Neuronal stem cell (in vitro differentiated cells): Measurements from ENCODE around the gene MTARC2.

Source experiments
- DNase-seq: peaks from one replicate; pipeline ENCODE4 v3.0.0-alpha.2; 2013; ENCODE audit warnings: low spot score
- H2AFZ ChIP-seq: one replicate; pipeline ENCODE4 v1.6.1; 2013; ENCODE audit warnings: mild to moderate bottlenecking, low read length, inconsistent platforms
- H2AK5ac ChIP-seq: 2 replicates; pipeline ENCODE4 v1.6.1; 2013; ENCODE audit warnings: low read depth, mild to moderate bottlenecking, inconsistent platforms, low read length, moderate library complexity, mixed read lengths
- H2BK120ac ChIP-seq: 2 replicates; pipeline ENCODE4 v1.6.1; 2013; ENCODE audit warnings: low read depth, mild to moderate bottlenecking, inconsistent platforms, low read length, moderate library complexity, mixed read lengths
- H2BK12ac ChIP-seq: one replicate; pipeline ENCODE4 v1.6.1; 2013; ENCODE audit warnings: low read length, inconsistent platforms
- H2BK15ac ChIP-seq: 2 replicates; pipeline ENCODE4 v1.6.1; 2013; ENCODE audit warnings: mild to moderate bottlenecking, low read length, inconsistent platforms, mixed read lengths
- H2BK5ac ChIP-seq: one replicate; pipeline ENCODE4 v1.6.1; 2013; ENCODE audit warnings: inconsistent platforms, mild to moderate bottlenecking, low read length, moderate library complexity
- H3K14ac ChIP-seq: one replicate; pipeline ENCODE4 v1.6.1; 2013; ENCODE audit warnings: low read length, inconsistent platforms
- H3K18ac ChIP-seq: 2 replicates; pipeline ENCODE4 v1.6.1; 2013; ENCODE audit warnings: low read length, inconsistent platforms
- H3K23ac ChIP-seq: 2 replicates; pipeline ENCODE4 v1.6.1; 2013; ENCODE audit warnings: low read depth, mild to moderate bottlenecking, mixed read lengths, low read length, inconsistent platforms; ENCODE audit not compliant: poor library complexity
- H3K27ac ChIP-seq: replicated peaks from 3 replicates; pipeline ENCODE4 v1.5.1; 2013; ENCODE audit warnings: low read length, inconsistent platforms
- H3K27me3 ChIP-seq, 3 experiments: 2 replicates each; pipeline ENCODE4 v1.6.1; 2013; ENCODE audit warnings: low read length in 3 of 3, mild to moderate bottlenecking in 2 of 3, inconsistent platforms in 1 of 3, low read depth in 1 of 3, mixed read lengths in 1 of 3, moderate library complexity in 1 of 3; ENCODE audit not compliant: control insufficient read depth in 3 of 3, insufficient read depth in 3 of 3
- H3K36me3 ChIP-seq, 2 donors: replicated peaks in 1 of 2; 2 replicates each; pipeline ENCODE4 v1.6.1; 2013; ENCODE audit warnings: low read length in 2 of 2; ENCODE audit not compliant: control insufficient read depth in 2 of 2, insufficient read depth in 2 of 2
- H3K4ac ChIP-seq: 2 replicates; pipeline ENCODE4 v1.6.1; 2013; ENCODE audit warnings: inconsistent platforms, mild to moderate bottlenecking, low read length, moderate library complexity
- H3K4me1 ChIP-seq, 2 donors: 1 replicate in 1 of 2; 2 replicates in 1 of 2; pipeline ENCODE4 v1.6.1; 2013; ENCODE audit warnings: low read length in 2 of 2, low read depth in 1 of 2; ENCODE audit not compliant: control insufficient read depth in 2 of 2, insufficient read depth in 1 of 2
- H3K4me2 ChIP-seq: one replicate; pipeline ENCODE4 v1.6.1; 2013; ENCODE audit warnings: mild to moderate bottlenecking, low read length, inconsistent platforms; ENCODE audit not compliant: insufficient read depth, poor library complexity, severe bottlenecking
- H3K4me3 ChIP-seq, 2 donors: 2 replicates each; pipeline ENCODE4 v1.5.1; 2013; ENCODE audit warnings: low read length in 2 of 2, mild to moderate bottlenecking in 2 of 2, inconsistent platforms in 1 of 2, moderate library complexity in 1 of 2
- H3K79me1 ChIP-seq: one replicate; pipeline ENCODE4 v1.6.1; 2013; ENCODE audit warnings: low read depth, mild to moderate bottlenecking, inconsistent platforms, low read length, moderate library complexity
- H3K9ac ChIP-seq: one replicate; pipeline ENCODE4 v1.6.1; 2013; ENCODE audit warnings: mild to moderate bottlenecking, low read depth, low read length, inconsistent platforms; ENCODE audit not compliant: poor library complexity
- H3K9me3 ChIP-seq, 2 donors: replicated peaks in 1 of 2; 2 replicates each; pipeline versions ENCODE3 to v1.6.1; 2013; ENCODE audit warnings: low read length in 2 of 2, mild to moderate bottlenecking in 2 of 2, inconsistent platforms in 1 of 2, low read depth in 1 of 2, mixed read lengths in 1 of 2, moderate library complexity in 1 of 2; ENCODE audit not compliant: control insufficient read depth in 2 of 2, insufficient read depth in 1 of 2
- H4K8ac ChIP-seq: one replicate; pipeline ENCODE4 v1.6.1; 2013; ENCODE audit warnings: low read depth, mild to moderate bottlenecking, inconsistent platforms, low read length, moderate library complexity
- H4K91ac ChIP-seq: one replicate; pipeline ENCODE4 v1.6.1; 2013; ENCODE audit warnings: low read length, low read depth, mild to moderate bottlenecking, inconsistent platforms; ENCODE audit not compliant: poor library complexity
- WGBS, 2 donors: extraction: QIAGEN DNeasy Blood & Tissue Kit; methylation state at CpG; one replicate each; pipeline ENCODE4 v1.1.7; 2013; ENCODE audit warnings: missing lambda C conversion rate in 2 of 2, mixed read lengths in 1 of 2; ENCODE audit not compliant: insufficient read length in 2 of 2, insufficient replicate concordance in 1 of 2; ENCODE audit errors: extremely low coverage in 2 of 2; 5-methylcytosine and 5-hydroxymethylcytosine counted together

MTARC2 gene

DNA sequence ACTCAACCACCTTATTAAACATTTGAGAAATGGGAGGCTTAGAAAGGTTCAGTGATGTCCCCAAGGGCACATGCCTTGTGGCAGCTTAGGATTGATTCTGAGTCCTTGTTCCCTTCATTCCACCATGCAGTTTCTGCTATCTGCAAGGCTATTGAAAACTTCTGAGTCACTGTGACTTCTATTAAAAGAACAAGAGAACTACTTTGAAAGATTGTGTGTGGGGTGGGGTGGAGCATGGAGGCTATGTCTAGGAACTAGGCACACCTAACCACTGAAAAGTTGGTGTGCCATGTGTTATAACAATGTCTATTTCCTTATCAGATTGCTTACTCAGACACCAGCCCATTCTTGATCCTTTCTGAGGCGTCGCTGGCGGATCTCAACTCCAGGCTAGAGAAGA lies 49.4 kb downstream of the MTARC2 start:
- Histone ChIP-seq H4K8ac (no peak overlapping the region), H3K9ac (no peak overlapping the region), H2BK12ac (no peak overlapping the region), H3K9me3 (no peaks in the 10 kb centered on the region), H4K91ac (no peak overlapping the region), H3K4me2 (no peak overlapping the region), H2BK120ac (no peak overlapping the region), H3K4me3 (no peak overlapping the region), H3K18ac (no peak overlapping the region), H2AFZ (no peak overlapping the region), H3K79me1 (no peaks in the 10 kb centered on the region), H3K36me3 (peaks cover 5 to 9% of the 10 kb centered on the region in 2 donors), H2BK5ac (no peak overlapping the region), H3K4me1 (no peaks in the 10 kb centered on the region), H3K4ac (no peak overlapping the region), H2AK5ac (no peak overlapping the region), H3K27me3 (no peaks in the 10 kb centered on the region), H3K14ac (no peak overlapping the region), H3K23ac (no peak overlapping the region), H2BK15ac (no peak overlapping the region), H3K27ac (no peak overlapping the region)
- no CpG with 5 or more reads among the region's 3 CpGs for WGBS, 2 donors
- no peak for DNase-seq

DNA sequence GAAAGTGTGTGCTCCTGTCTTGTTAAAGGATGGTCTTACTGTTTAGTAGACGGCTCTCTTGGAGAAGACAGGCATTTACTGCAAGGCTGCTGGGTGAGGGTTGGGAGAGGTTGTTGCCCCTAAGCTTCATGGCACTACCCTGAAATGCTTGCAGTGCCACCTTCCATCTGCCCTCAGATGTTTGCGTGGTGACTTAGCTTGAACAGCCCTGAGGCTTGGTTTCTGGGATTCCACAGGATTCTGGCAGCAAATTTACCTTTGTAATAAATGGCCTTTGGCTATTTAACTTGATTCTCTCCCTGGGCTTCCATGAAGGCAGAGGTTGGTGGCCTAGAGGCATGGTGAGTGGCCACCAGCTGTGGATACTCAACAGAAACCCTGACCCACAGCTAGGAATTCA lies 50.2 kb downstream of the MTARC2 start:
- Histone ChIP-seq H3K14ac (no peak overlapping the region), H3K4me1 (no peaks in the 10 kb centered on the region), H2BK5ac (no peak overlapping the region), H3K4me2 (no peak overlapping the region), H3K27ac (no peak overlapping the region), H2AK5ac (no peak overlapping the region), H3K9me3 (no peaks in the 10 kb centered on the region), H2BK15ac (no peak overlapping the region), H3K36me3 (peaks cover 5 to 9% of the 10 kb centered on the region in 2 donors), H4K91ac (no peak overlapping the region), H3K27me3 (no peaks in the 10 kb centered on the region), H3K23ac (no peak overlapping the region), H2BK12ac (no peak overlapping the region), H3K9ac (no peak overlapping the region), H3K4me3 (no peak overlapping the region), H2BK120ac (no peak overlapping the region), H2AFZ (no peak overlapping the region), H3K4ac (no peak overlapping the region), H3K18ac (no peak overlapping the region), H3K79me1 (no peaks in the 10 kb centered on the region), H4K8ac (no peak overlapping the region)
- DNase-seq, result no peak
- WGBS, 2 donors, result no CpG with 5 or more reads among the region's 2 CpGs

DNA sequence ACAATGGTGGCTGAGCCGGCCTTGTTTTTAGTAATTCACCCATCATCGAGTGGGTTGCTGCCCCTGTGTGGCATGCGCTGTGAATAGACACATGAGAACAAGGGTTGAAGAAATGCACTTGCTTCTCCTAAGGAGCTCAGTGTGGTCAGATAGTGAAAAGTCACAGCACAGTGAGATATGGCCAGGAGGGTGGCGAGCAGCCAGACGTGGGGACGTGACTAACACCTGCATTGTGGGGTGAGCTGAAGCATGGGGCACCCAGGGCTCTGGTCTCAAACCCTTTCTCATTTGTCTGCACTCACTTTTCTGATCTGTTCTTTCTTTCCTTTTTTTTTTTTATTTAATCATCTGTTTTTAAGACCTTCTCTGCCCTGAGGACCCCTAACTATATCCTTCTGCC lies 52.1 kb downstream of the MTARC2 start:
- Histone ChIP-seq H4K8ac (no peak overlapping the region), H2BK15ac (no peak overlapping the region), H3K4ac (no peak overlapping the region), H3K27me3 (no peaks in the 10 kb centered on the region), H4K91ac (no peak overlapping the region), H3K23ac (no peak overlapping the region), H3K36me3 (peaks cover 5 to 9% of the 10 kb centered on the region in 2 donors), H3K18ac (no peak overlapping the region), H2BK12ac (no peak overlapping the region), H3K9me3 (no peaks in the 10 kb centered on the region), H3K4me3 (no peak overlapping the region), H3K9ac (peak overlapping the region; percentile 13), H2AK5ac (no peak overlapping the region), H3K4me1 (no peaks in the 10 kb centered on the region), H3K27ac (no peak overlapping the region), H3K79me1 (no peaks in the 10 kb centered on the region), H3K4me2 (no peak overlapping the region), H3K14ac (no peak overlapping the region), H2BK120ac (no peak overlapping the region), H2AFZ (no peak overlapping the region), H2BK5ac (no peak overlapping the region)
- DNase-seq, result no peak
- WGBS, 2 donors, result no CpG with 5 or more reads among the region's 6 CpGs

DNA sequence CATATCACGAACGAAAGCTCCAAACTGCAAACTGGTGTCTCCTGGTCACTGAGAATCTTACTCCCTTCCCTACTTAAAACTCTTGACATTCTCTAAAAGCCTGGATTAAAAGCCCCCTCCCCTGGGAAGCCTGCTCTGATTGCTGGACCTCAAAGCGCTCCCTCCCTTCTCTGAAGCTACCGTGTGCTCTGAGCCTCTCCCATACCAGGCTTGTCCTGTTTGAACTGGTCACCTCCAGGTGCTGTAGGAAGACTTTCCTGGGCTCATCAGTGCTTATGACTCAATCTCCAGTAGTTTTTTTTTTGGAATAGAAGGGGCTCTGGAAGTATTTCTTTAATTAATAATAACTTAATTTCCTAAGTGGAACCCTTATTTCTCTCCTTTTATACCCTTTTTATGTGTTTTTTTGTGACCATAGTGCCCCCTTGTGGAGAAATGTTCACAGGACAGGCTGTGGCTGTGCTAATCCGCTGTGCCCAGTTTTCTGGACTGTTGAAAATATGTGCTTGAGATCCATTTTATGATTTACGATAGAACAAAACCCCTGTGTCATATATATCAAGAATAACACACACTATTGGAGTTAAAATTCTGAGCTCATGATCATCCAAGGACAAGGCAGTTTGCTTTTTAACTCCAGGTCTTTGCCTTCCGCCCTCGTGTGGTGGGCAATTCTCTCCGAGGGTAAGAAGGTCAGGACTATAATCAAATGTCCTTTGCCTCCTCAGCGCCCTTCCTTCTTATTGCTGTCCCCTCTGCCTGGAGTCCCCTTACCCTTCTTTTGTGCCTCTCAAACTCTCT lies 55.5 kb downstream of the MTARC2 start:
- no peak for DNase-seq

More for the DNA sequence above, 55.5 kb downstream of the MTARC2 start:
- Histone ChIP-seq H3K4ac (no peak overlapping the region), H3K4me1 (no peaks in the 10 kb centered on the region), H4K8ac (no peak overlapping the region), H2AK5ac (no peak overlapping the region), H3K27ac (no peak overlapping the region), H3K14ac (no peak overlapping the region), H2AFZ (peak overlapping the region; percentile 1), H3K23ac (no peak overlapping the region), H4K91ac (no peak overlapping the region), H3K9me3 (no peaks in the 10 kb centered on the region), H3K4me2 (no peak overlapping the region), H2BK5ac (no peak overlapping the region), H2BK12ac (no peak overlapping the region), H3K4me3 (no peak overlapping the region), H3K18ac (no peak overlapping the region), H2BK120ac (no peak overlapping the region), H2BK15ac (no peak overlapping the region), H3K27me3 (no peaks in the 10 kb centered on the region), H3K79me1 (no peaks in the 10 kb centered on the region), H3K9ac (no peak overlapping the region), H3K36me3 (peaks cover 0 to 5% of the 10 kb centered on the region in 2 donors)
- no CpG with 5 or more reads among the region's 10 CpGs for WGBS, 2 donors
